HK-2 (cell line): Measurements from ENCODE around the gene ERCC4.

Experiments used
- DNase-seq: peaks from one replicate; pipeline ENCODE4 v3.0.0-alpha.2; 2018; ENCODE audit not compliant: unreplicated experiment

Gene ERCC4

DNA sequence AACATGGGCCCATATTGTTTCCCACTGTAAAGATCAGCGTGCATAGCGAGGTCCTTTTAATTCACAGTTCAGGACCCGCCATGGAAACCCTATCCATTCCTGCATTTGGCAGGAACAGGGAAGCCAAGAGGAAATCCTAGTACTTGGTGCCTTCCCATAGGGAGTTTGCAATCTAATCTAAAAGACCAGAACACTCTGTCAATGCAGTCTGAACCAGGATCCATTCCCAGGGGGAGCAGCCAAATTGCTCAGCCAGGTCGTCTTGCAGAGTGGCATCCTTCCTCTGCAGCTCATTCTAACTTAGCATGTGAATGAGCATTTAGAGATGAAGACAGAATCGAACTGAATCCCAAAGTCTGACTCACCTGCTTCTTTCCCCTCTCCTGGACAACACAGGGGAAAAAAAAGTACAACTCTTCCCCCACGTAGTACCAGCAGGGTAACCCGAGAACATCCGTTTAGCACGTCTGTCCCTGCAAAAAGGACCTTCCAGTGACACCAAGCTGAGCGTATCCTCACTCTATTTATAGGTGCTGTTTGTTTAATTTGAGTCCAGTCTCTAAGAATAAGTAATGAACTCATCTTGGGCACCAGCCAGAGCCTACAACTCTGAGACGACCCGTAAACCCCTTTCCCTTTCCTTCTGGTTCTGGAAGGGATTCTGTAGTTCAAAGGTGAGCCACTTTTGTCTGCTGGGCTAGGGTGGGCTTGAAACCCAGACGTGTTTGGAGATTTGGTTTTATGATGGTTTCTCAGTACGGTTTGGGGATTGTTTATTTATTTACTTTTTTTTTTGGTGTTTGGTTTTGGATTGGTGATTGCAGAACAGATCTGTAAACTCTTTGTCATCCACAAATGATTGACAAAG, 74.5 kb downstream of the ERCC4 start:
- no peak for DNase-seq

DNA sequence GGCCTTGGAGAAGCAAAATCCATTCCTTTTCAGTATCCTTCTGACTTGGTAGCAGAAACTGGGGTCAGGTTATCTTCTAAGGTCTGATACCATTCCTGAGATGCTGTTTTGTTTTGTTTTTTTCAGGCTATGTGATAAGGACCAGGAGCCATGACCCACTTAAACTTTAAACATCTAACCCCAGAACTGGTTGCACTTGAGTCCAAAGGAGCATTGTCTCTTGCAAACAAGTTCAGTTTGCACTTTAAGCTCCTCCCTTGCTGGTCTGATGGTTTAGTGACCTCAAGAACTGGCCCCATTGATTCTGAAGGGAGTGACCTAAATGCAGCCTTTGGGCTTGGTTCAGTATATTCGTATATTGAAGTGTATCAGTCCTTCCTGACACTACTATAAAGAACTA, 75.2 kb downstream of the ERCC4 start:
- no peak for DNase-seq

DNA sequence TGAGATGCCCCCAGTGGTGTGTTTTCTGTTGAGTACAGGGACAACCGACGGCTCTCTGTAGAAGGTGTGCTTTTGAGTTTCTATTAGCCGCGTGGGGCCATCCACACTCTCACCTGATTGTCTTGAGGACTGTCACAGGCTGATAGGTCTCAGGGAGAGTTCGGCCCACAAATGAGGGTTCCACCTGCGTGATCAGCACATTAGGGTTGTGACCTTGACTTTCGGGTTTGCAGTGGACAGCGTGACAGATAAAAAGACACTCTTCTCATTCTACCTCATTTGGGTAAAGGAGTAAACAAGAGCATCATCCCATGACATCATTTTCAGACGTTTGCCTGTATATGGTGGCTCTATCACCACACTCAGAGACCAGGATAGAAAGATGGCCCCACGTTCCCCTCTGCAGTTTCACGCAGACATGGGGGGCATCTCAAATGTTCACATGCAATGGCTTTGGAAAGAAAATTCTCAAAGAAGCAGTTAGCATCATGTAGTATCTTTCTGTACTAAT, 76.9 kb downstream of the ERCC4 start:
- DNase-seq = no peak

DNA sequence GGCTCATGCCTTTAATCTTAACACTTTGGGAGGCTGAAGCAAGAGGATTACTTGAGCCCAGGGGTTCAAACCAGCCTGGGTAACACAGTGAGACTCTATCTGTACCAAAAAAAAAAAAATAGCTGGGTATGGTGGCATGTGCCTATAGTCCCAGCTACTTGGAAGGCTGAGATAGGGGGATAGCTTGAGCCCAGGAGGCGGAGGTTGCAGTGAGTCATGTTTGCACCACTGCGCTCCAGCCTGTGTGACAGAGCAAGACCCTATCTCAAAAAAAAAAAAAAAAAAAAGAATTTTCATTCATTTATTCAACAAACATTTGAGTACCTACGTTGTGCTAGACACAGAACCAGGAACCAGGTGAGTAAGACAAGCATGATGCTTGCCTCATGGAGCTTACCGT, 77.6 kb downstream of the ERCC4 start:
- peak; percentile 3 for DNase-seq

DNA sequence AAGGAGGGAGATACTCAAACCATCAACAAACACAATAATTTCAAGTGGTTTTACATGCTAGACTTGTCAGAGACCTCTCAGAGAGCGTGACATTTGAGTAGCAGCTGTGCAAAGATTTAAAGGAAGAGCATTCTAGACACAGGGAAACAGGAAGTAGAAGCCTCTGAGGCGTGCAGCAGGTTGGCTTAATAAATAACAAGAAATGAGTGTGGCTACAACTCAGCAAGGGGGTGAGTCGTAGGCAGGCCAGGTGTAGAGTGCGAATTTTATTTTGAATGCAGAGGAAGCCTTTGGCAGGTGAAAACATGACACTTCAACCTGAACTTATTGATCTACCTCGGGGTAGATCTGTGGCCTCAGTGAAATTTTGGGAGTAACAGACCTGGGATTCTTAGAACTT, 78.0 kb downstream of the ERCC4 start:
- DNase-seq = peak; percentile 32

DNA sequence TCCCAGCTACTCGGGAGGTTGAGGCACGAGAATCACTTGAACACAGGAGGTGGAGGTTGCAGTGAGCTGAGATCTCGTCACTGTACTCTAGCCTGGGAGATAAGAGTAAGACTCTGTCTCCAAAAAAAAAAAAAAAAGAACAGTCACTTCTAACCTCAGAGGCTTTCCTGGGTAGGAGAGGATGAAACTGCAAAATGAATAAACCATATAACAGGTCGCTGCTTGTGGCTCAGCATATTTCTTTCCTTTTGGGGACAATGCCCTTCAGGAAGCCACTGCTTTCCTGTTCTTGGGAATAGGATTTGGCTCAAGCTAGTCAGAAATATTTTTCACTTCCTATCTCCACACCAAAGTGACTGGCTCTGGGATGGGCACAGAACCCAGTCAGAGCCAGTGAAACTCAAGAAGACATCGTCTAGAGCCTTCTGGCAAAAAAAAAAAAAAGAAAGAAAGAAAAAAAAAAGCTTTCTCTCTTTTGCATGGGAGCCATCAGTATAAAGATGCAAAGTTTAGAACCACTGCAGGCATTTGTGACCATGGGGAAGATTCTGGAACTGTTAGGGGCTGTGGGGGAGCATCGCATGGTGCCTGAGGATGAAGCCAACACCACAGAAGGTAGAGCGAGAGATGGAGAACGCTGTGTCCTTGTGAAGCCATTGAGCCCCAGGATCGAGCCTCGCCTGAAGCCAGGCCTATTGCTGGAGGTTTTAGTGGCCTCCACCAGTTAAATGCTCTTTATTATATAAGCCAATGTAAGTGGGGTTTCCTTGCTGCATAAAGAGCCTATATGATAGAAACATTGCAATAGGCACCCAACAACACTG, 79.3 kb downstream of the ERCC4 start:
- no peak for DNase-seq

DNA sequence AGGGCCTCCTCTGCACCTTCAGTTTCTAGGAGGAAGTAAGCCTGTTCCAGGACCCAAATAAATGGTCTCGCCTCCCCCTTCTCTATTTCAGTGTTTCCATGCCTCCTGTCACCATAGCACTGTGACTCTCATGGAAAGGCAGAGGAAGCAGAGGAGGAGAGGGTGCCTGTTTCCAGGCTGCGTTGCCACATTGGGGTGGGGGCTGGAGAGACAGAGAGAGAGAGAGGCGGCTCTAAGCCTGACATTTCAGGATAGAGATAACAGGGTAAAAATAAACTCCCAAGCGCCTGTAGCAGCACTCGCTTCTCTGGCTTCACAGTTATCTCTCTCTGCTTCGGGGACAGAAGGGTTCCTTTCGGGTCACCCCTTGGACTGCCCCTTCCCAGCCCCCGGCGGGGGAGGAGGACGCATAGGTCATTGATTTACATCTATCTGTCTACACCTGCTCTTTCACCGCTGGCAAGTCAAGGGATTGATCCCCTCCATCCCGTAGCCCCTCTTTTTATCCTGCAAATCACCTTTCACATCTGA, 80.0 kb downstream of the ERCC4 start:
- no peak for DNase-seq

DNA sequence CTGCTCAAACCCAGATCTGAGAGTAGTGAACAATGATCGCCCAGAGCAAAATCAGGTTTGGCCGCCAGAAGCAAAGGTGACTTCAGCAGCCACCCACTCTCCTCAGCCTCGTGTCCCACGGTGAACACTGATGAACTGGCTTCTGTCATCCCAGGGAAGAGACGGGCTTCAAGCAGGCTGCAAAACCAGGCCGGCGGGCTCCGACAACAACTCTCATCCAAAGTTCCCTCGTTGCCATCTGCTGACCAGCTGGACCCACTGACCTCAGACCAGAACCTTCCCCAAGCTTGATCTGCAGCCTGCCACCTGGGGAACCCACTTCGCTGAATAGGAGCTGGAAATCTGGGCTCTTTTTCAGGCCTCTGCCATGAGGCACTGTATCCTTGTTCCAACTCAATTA, 81.6 kb downstream of the ERCC4 start:
- no peak for DNase-seq
